Esophagus muscularis mucosa (tissue), 3 donors: ENCODE data around the gene TENM4.

Experiments used
- POLR2A ChIP-seq: fragments of 450-650 bp; IDR thresholded peaks from one replicate; pipeline ENCODE4 v1.6.1; 2017; ENCODE audit warnings: antibody characterized with exemption, moderate library complexity, mild to moderate bottlenecking, low read depth
- TF ChIP-seq, protein P1 (sequence below), 3 experiments: fragments of 200-600 bp in 2 of 3; fragments of 450-650 bp in 1 of 3; sonication (generic) in 2 of 3; IDR thresholded peaks; one replicate each; pipeline ENCODE4 v1.5.1; 2017 to 2019; ENCODE audit warnings: antibody characterized with exemption in 3 of 3, mild to moderate bottlenecking in 2 of 3, moderate library complexity in 1 of 3

DNA sequence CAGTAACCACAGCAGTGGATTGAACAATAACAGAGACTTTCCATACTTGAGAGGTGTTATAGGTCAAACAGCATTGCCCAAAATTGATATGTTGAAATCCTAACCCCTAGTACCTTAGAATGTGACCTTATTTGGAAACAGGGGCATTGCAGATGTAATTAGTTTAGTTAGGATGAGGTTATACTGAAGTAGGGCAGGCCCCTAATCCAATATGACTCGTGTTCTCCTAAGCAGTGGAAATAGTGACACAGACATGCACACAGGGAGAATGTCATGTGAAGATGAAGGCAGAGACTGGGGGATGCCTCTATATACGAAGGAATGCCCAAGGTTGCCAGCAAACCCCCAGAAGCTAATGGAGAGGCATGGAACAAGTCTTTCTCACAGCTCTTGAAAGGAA is 270.5 kb downstream of the TENM4 start:
- TF ChIP-seq, protein P1, sequence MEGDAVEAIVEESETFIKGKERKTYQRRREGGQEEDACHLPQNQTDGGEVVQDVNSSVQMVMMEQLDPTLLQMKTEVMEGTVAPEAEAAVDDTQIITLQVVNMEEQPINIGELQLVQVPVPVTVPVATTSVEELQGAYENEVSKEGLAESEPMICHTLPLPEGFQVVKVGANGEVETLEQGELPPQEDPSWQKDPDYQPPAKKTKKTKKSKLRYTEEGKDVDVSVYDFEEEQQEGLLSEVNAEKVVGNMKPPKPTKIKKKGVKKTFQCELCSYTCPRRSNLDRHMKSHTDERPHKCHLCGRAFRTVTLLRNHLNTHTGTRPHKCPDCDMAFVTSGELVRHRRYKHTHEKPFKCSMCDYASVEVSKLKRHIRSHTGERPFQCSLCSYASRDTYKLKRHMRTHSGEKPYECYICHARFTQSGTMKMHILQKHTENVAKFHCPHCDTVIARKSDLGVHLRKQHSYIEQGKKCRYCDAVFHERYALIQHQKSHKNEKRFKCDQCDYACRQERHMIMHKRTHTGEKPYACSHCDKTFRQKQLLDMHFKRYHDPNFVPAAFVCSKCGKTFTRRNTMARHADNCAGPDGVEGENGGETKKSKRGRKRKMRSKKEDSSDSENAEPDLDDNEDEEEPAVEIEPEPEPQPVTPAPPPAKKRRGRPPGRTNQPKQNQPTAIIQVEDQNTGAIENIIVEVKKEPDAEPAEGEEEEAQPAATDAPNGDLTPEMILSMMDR (IDR thresholded peaks at IDR 0.05) = no peak
- no peak for TF ChIP-seq POLR2A
